Gastroesophageal sphincter (tissue), 4 donors: ENCODE measurements around the gene CDYL. TPM values are rescaled to one million over a fixed set of nuclear protein-coding genes. Genes with fewer than 3 reads are reported as not detected.

Experiments
- ATAC-seq: fragments of 150-250 bp; one replicate; pipeline ENCODE4 v1.9.1; 2016; ENCODE audit warnings: mild to moderate bottlenecking, moderate library complexity
- H3K27ac ChIP-seq, 4 donors: fragments of 200-600 bp; sonication (generic) in 3 of 4; 1 replicate in 3 of 4; 2 replicates in 1 of 4; pipeline ENCODE4 v1.5.1; 2016 to 2019
- H3K27me3 ChIP-seq: fragments of 200-600 bp; sonication (generic); one replicate; pipeline ENCODE4 v1.5.1; 2019
- H3K36me3 ChIP-seq, 2 donors: fragments of 200-600 bp; sonication (generic); one replicate each; pipeline ENCODE4 v1.5.1; 2019; ENCODE audit warnings: control low read depth in 1 of 2
- H3K4me1 ChIP-seq, 3 donors: fragments of 200-600 bp; sonication (generic); 1 replicate in 2 of 3; 2 replicates in 1 of 3; pipeline ENCODE4 v1.5.1; 2016 to 2019; ENCODE audit warnings: control low read depth in 2 of 3
- H3K4me3 ChIP-seq, 2 donors: fragments of 200-600 bp; sonication (generic); one replicate each; pipeline ENCODE4 v1.5.1; 2019; ENCODE audit warnings: mild to moderate bottlenecking in 1 of 2, moderate library complexity in 1 of 2
- H3K9me3 ChIP-seq, 3 donors: fragments of 200-600 bp; sonication (generic); one replicate each; pipeline ENCODE4 v1.5.1; 2017 to 2019; ENCODE audit warnings: control low read depth in 2 of 3
- CTCF ChIP-seq, 4 experiments: fragments of 200-600 bp in 2 of 4; fragments of 450-650 bp in 2 of 4; sonication (generic) in 1 of 4; IDR thresholded peaks; one replicate each; pipeline ENCODE4 v1.5.1; 2017 to 2019; ENCODE audit warnings: antibody characterized with exemption in 4 of 4, mild to moderate bottlenecking in 2 of 4, moderate library complexity in 2 of 4
- EP300 ChIP-seq: sonication (generic); formaldehyde crosslinking; IDR thresholded peaks from one replicate; pipeline ENCODE4 v1.6.1; 2017; ENCODE audit warnings: antibody characterized with exemption, mild to moderate bottlenecking
- POLR2A ChIP-seq, 2 donors: fragments of 450-650 bp; IDR thresholded peaks; one replicate each; pipeline ENCODE4 v1.6.1; 2017; ENCODE audit warnings: antibody characterized with exemption in 2 of 2, mild to moderate bottlenecking in 2 of 2, moderate library complexity in 1 of 2
- POLR2AphosphoS5 ChIP-seq: sonication (generic); formaldehyde crosslinking; IDR thresholded peaks from one replicate; pipeline ENCODE4 v1.6.1; 2017; ENCODE audit warnings: antibody characterized with exemption
- WGBS, 2 donors: methylation state at CpG; one replicate each; pipeline ENCODE4 v1.1.5; 2018; ENCODE audit warnings: low coverage in 1 of 2; 5-methylcytosine and 5-hydroxymethylcytosine counted together
- total RNA-seq, 4 donors: library from RNA; depleted of rRNA; stranded (reverse); fragments of >200 nt; gene quantifications; one replicate each; pipeline ENCODE4 v1.1.0, GENCODE V29; 2016

CDYL gene
- total RNA-seq, 4 donors from 2014 or later, result 32.0 to 68.3 (median 54.0) TPM

GRCh38 chr6:4896401-4896800, 120.2 kb downstream of the CDYL start:
- H3K9me3 ChIP-seq, result peaks cover 0 to 6% (median 0%) of the 10 kb centered on the region in 3 donors
- no peak overlapping the region for H3K4me3 ChIP-seq
- no peak for ATAC-seq
- H3K27me3 ChIP-seq, result no peaks in the 10 kb centered on the region
- WGBS, 2 donors, result 92 to 97% methylated on average over 5 to 6 of the region's 8 CpGs
- no peak for TF ChIP-seq CTCF (IDR thresholded peaks at IDR 0.05)
- no peak for TF ChIP-seq EP300
- no peak for TF ChIP-seq POLR2A (IDR thresholded peaks at IDR 0.05)
- no peak for TF ChIP-seq POLR2AphosphoS5
- H3K4me1 ChIP-seq, result peaks cover 0 to 4% (median 0%) of the 10 kb centered on the region in 3 donors
- H3K27ac ChIP-seq, result no peak overlapping the region
- H3K36me3 ChIP-seq, result peaks cover 0 to 61% of the 10 kb centered on the region in 2 donors

- WGBS, 2 donors, result 83 to 94% methylated on average over 2 to 9 of the region's 11 CpGs
- TF ChIP-seq POLR2A (IDR thresholded peaks at IDR 0.05), result no peak
- no peak for TF ChIP-seq POLR2AphosphoS5
- no peak for TF ChIP-seq CTCF (IDR thresholded peaks at IDR 0.05)
- no peak for TF ChIP-seq EP300
- Histone ChIP-seq H3K27ac (no peak overlapping the region), H3K9me3 (peaks cover 0 to 6% (median 0%) of the 10 kb centered on the region in 3 donors), H3K4me3 (no peak overlapping the region), H3K4me1 (peaks cover 0 to 4% (median 0%) of the 10 kb centered on the region in 3 donors), H3K36me3 (peaks cover 0 to 49% of the 10 kb centered on the region in 2 donors), H3K27me3 (no peaks in the 10 kb centered on the region)
- no peak for ATAC-seq
These were observed 123.2 kb downstream of the CDYL start for GRCh38 chr6:4899249-4900034.

GRCh38 chr6:4901386-4902061, 125.3 kb downstream of the CDYL start:
- no peak overlapping the region for H3K4me3 ChIP-seq
- no peak for ATAC-seq
- peaks cover 0 to 4% (median 0%) of the 10 kb centered on the region in 3 donors for H3K4me1 ChIP-seq
- no peak for TF ChIP-seq EP300
- TF ChIP-seq CTCF (IDR thresholded peaks at IDR 0.05), result no peak
- TF ChIP-seq POLR2A (IDR thresholded peaks at IDR 0.05), result no peak
- TF ChIP-seq POLR2AphosphoS5, result no peak
- no peaks in the 10 kb centered on the region for H3K27me3 ChIP-seq
- peaks cover 0 to 6% (median 0%) of the 10 kb centered on the region in 3 donors for H3K9me3 ChIP-seq
- peaks cover 0 to 40% of the 10 kb centered on the region in 2 donors for H3K36me3 ChIP-seq
- H3K27ac ChIP-seq, result no peak overlapping the region
- 93 to 95% methylated on average over 4 to 5 of the region's 8 CpGs for WGBS, 2 donors

GRCh38 chr6:4902363-4902762, 126.2 kb downstream of the CDYL start:
- Histone ChIP-seq H3K27ac (no peak overlapping the region), H3K4me1 (peaks cover 0 to 11% (median 0%) of the 10 kb centered on the region in 3 donors), H3K36me3 (peaks cover 0 to 38% of the 10 kb centered on the region in 2 donors), H3K9me3 (peaks cover 0 to 6% (median 0%) of the 10 kb centered on the region in 3 donors), H3K27me3 (no peaks in the 10 kb centered on the region), H3K4me3 (no peak overlapping the region)
- 67 to 75% methylated on average over 1 of the region's 2 CpGs for WGBS, 2 donors
- no peak for TF ChIP-seq EP300
- no peak for TF ChIP-seq POLR2A (IDR thresholded peaks at IDR 0.05)
- no peak for TF ChIP-seq POLR2AphosphoS5
- TF ChIP-seq CTCF (IDR thresholded peaks at IDR 0.05), result no peak
- ATAC-seq, result no peak
